Stimulated activated CD4-positive, alpha-beta T cell treated with anti-CD3 and anti-CD28 coated beads, Interleukin-1b, Interleukin-23, amount 100 ng/mL, for 1 hour (primary cell): ENCODE results near the gene SCN1B.
"Not testable (repeated sequence)": the region's sequence is repeated elsewhere in the genome, so short reads cannot be mapped to it uniquely, and the experiment has no call there.

Source experiments
- DNase-seq, 2 donors: peaks; one replicate each; pipeline ENCODE4 v3.0.0-alpha.2; 2020; ENCODE audit warnings: low read depth in 2 of 2

Gene SCN1B

DNA sequence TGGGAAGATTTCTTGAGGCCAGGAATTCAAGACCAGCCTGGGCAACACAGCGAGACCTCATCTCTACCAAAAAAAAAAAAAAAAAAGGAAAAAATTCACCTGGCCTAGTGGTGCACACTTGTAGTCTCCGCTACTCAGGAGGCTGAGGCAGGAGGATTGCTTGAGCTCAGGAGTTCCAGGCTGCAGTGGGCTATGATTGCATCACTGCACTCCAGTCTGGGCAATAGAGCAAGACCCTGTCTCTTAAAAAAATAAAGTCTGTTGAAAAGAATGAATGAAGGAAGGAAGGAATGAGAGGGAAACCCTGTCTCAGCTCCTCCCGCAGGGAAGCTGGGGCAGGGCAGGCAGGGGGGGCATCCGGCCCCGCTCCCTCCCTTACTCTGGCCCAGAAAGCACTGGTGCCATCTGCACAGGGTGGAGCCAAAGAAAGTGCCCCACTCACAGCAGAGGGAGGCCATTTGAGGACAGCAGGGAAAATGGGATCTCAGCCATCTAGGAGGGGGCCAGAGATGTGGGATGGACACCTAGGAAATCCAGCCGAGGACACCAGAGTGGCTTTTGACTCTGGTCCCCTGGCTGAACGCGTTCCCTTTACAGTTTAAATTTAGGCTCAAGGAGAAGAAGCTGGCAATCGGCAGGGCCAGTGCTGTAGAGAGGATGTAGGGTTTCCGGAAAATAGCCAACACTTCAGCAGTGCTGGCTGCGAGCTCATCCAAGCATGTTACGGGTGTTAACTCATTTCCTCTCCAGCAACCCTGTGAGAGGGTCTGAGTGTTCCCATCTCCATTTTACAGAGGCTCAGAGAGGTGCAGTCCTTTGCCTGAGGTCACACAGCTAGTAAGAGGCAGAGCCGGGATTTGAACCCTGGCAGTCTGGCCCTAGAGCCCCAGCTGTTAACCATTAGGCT, 7.7 kb downstream of the SCN1B start:
- DNase-seq: no peak

DNA sequence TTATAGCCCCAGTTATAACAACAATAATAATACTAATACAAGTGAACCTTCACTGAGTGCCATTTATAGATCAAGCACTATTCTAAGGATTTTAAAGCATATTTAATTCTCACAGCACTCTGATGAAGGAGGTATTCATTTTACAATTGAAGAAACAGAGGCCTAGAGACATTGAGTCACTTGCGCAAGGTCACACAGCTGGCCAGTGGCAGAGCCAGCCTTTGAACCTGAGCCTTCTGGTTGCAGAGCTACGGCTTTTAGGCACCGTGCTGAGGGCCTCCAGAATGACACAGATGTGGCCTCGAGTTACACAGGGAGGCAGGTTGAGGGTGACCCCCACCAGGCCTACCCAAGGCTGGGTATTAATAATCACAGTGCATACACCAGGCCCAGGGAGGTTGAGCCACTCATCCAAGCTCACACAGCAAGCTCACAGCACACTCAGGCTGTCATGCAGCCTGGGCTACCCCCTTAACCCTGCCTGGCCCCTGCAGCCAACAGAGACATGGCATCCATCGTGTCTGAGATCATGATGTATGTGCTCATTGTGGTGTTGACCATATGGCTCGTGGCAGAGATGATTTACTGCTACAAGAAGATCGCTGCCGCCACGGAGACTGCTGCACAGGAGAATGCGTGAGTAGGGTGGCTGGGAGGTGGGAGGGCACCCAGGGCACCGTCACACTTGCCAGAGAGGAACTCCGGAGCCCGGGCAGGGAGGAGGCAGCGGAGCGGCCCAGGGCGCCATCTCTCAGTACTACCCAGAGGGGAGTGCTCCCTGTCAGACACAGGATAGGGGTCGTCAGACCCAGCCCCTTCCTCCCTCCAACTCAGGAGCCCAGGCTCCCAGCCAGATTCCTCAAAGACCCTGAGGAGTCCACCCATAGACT, 8.6 kb downstream of the SCN1B start:
- DNase-seq: no peak

DNA sequence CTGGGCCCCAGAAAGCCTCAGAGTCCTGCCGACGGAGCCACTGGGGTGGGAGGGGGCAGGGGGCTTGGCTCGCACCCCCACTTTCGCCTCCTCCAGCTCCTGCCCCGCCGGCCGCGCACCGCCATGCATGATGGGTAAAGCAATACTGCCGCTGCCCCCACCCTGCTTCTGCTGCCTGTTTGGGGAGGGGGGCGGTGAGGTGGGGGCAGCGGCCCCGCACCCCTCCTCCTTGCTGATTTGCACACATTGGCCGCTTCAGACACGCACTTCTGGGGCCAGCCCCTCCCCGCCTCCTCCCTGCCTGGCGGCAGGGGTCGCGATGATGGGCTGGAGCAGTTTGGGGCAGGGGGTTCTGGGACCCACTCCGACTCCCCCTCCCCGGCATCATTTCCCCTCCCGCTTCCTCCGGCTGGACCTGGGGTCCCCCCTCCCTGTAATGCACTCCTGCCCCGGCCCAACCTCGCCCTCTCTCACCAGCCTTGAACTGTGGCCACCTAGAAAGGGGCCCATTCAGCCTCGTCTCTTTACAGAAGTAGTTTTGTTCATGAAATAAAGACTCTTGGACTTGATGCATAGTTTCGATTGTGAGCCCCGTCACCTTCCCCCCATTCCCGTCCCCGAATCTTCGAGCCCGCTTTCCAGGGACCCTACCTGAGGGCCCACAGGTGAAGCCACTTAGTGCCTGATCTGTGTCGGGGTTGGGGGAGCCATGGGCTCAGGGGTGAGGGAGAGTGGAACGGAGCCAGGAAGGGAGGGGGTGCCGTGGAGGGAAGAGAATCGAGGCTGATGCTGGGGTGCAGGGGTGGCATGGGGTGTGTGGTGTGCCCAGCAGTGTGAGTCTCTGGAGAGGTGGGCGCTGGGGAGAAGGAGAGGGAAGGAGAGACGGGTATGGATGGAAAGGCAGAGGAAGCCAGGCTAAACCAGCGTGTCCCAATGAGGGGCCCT, 9.9 kb downstream of the SCN1B start:
- DNase-seq: no peak

DNA sequence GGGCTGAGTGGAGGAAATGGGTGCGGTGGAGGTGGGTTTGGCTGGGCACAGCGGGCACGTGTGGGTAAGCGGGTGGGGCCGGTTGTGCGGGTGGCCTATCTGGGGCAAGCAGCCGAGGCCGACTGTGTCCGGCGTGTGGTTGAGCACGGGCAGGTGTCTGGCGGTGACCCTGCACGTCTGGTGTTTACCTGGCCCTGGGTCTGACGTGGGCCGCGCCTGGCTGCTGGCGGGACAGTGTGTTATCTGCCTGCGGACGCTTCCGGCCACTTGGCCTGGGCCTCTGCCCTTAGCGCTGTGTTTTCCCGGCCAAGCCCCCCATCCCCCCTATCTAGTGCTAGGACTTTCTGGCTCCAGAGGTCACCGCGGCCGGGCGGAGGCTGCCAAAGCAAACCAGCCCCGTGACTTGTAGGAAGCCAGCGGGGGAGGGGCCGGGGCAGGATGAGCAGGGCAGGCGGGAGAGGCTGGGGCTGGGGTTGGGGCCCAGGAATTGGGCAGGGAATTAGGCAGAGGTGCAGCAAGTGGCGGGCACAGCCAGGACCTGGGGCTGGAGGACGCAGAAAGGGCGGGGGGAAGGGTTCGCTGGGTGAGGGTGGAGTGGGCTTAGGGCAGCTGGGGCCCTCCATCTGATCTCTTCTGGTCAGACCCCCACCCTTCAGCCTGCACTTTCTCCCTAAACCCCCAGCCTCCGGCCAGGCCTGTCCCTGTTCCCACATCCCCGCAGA, 10.7 kb downstream of the SCN1B start:
- DNase-seq: no peak

DNA sequence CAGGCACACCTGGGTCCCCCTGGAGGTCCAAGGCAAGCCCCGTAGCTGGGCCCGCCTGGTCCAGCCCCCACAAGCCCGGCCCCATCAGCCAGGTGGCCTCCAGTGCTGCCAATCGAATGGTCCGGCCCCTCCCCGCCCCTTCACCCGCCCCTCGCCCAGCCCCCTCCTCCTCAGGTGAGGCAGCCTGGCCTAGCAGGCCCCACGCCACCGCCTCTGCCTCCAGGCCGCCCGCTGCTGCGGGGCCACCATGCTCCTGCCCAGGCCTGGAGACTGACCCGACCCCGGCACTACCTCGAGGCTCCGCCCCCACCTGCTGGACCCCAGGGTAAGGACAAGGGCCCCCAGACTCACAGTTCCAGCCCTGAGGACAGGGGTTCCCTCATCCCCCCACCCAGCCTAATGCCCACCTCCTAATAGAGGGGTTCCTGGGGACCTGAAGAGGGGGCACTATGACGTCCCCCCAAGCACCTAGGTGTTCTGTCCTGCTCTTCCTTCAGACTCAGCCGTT, 11.3 kb downstream of the SCN1B start, which contains the start of gene HPN:
Gene HPN, plus strand, starts transcription at position 174 of the 508 bp plus-strand sequence. CDS start 786 bp downstream, outside the sequence.
- DNase-seq: no peak

DNA sequence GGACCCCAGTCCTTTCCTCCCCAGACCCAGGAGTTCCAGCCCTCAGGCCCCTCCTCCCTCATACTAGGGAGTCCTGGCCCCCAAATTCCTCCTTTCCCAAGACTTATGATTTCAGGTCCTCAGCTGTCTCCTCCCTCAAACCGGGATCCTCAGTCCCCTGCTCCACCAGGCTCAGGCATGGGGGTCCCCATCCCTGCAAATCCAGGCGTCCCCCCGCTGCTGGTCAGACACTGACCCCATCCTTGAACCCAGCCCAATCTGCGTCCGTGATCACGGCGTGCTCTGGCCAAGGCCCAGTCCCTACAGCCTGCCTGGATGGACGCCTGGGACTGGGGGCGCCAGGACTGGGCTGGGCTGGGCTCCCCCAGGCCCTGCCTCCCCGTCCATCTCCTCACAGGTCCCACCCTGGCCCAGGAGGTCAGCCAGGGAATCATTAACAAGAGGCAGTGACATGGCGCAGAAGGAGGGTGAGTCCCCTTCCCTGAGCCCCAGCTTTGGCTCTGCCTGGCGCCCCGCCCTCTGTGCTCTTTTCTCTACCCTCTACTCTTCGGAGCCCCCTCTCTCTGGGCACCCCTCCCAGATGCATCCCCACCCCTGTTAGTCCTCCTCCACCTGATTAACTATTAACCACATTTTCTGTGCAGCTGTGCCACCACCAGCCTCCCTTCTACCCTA, 11.9 kb downstream of the SCN1B start:
- no peak for DNase-seq

DNA sequence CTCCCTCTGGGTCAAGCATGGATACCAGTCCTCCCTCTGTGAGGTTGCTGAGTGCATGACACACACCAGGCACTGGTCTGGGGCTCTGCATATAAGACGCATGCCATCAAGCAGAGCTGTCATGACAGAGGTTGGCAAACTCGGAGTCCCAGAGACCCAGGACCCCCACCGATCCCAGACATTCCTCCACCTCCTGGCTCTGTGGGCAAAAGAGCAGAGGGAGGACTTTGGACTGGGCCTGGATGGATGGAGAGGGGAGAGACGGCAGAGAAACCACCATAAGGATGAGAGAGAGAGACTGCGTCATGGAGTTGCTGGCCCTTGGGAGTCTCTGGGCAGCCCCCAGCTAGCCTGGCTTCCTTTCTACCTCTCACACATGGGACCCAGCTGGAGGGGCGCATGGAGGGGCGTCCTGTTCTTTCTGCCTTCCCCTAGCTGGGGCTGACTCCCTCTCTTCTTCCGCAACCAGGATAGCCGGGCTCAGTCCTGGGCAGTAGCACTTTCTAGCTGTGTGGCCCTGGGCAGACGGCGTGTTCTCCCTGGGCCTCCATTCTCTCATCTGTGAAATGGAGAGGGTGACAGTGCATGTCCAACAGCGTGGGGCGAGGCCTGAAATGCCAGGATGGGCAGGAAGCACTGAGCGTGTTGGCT, 12.8 kb downstream of the SCN1B start:
- DNase-seq: no peak

DNA sequence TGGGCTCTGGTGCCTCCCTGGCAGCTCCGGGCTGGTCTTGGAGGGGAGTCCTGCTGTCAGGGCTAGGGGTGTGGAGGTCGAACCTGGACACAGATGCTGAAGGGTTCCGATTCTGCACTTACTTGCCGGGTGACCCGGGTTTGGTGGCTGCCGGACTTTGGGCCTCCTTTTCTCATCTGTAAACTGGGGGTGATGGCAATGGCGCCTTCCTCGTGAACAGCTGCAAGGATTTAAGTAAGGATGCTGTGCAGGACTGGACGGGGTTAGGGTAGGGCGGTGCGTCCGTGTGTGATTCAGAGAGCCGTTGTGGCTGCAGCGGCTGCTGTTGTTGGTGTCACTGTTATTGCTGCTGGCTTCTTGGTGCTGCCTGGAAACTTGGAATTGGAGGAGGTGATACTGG, 13.6 kb downstream of the SCN1B start:
- no peak for DNase-seq

DNA sequence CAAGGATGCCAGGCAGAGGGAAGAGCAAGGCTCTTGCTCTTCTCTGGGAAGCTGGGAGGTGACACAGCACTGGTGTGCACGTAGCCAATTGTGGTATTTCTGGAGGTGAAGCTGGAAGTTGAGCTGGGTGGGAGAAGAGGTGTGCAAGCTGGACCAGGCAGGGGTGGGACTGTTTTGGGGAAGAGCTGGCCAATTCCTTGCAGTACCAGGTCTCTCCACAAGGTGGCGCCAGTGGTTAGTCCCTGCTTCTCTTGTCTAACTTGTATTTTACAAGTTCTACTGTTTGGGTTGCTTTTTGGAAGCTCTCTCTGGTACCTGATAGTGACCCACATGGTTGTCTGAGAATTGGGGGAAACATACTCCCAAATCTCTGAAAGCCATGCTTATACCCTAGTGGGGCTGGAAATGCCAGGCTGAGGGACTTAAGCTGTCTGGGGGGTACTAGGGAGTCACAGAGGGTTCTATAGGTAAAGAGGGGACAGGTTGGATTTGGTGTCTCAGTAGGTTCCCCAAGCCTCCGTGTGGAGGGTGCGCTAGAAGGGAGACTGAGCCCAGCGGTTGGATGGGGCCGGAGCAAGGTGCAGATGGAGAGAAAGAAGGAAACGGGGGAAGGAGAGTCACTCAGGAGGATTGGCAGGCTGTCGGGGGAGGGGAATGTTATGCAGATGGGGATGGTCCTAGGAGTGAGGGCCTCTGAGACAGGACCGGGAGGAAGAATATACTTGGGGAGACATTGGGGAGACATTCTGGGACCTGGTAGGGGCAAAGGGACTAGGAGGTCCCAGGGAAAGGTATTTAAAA, 14.2 kb downstream of the SCN1B start:
- DNase-seq: peak in 1 of 2 donors; percentile 38

DNA sequence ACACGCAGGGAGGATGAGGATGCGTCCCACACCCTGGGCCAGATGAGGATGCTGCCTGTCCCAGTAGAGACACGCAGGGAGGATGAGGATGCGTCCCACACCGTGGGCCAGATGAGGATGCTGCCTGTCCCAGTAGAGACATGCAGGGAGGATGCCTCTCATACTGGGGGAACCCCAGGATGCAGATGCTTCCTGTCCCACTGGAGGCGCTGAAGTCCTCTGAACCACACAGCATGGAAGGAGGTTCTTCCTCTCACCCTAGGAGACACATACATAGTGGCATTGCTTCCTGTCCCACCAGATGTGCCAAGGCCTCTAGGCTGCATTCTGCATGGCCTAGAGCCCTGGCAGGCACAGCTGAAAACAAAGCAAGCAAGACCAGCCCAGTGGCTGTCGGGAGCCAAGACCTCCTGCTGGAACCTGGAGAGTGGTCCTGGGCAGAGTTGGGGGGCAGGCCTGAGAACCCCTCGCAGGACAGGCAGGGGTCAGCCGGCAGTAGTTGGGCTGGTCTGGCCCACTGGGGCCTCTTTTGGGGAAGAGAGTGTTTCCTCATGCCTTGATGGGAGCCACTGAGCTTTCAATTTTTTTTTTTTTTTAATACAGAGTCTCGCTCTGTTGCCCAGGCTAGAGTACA, 15.5 kb downstream of the SCN1B start:
- DNase-seq: no peak

DNA sequence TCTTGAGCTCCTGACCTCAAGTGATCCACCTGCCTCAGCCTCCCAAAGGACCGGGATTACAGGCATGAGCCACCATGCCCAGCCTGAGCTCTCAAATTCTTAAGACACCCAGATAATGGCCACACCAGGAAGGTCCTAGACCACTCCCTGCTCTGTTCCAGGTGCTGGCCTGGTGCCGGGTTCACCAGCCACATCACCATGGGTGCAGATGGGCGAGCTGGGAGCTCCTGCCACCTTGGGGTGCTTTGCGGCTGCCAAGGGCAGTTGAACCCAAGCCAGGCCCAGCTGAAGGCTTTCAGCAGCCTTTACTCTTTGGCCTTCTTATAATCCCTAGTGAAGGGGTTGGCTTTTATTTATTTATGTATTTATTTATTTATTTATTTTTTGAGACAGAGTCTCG, 16.2 kb downstream of the SCN1B start:
- DNase-seq: no peak

DNA sequence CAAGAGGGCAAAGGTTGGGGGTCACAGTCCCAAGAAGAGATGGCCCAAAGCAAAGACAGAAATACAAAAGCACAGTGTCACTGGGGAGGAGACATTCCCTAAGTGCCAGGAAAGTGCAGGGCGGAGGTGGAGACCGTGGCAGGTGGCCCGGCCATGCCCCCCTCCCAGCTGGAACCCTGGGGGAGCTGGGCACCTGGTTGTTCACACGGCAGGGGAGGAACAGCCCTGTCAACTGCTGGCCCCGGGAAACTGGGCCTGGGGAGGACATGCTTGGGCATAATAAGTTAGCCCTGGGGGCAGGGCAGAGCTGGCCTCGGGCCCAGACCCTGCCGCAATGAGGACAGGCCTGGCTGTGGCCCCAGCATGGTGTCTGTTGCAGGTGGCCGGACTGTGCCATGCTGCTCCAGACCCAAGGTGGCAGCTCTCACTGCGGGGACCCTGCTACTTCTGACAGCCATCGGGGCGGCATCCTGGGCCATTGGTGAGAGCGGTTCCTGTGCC, 18.7 kb downstream of the SCN1B start:
- DNase-seq: no peak

DNA sequence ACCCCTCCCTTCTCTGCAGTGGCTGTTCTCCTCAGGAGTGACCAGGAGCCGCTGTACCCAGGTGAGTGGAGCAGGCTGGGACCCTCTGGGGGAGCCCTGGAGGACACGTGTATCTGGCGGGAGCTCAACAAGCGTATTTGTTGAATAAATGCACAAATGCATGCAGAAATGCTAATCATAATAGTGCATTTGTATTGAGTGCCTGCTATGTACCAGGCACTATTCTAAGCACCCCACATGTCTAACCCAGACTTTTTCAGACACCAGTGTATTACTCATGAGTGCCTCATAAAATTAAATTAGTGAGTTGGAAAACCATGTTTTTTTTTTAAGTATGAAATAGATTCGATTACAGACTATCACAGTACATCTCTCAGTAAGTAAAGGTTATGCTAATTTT, 19.2 kb downstream of the SCN1B start:
- no peak for DNase-seq

DNA sequence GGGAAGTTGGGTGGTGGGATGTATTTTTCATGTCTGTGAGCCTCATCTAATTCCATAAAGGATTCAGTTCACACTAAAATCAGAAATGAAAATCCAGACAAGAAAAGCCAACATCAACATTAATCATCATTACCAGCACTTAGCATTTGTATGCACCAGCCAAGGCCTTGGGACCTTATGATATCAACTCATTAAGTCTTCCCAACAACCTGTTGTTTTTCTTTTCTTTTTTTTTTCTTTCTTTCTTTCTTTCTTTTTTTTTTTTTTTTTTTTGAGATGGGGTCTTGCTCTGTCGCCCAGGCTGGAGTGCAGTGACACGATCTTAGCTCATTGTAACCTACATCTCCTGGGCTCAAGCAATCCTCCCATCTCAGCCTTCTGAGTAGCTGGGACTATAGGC, 20.4 kb downstream of the SCN1B start:
- DNase-seq: not testable (repeated sequence)

DNA sequence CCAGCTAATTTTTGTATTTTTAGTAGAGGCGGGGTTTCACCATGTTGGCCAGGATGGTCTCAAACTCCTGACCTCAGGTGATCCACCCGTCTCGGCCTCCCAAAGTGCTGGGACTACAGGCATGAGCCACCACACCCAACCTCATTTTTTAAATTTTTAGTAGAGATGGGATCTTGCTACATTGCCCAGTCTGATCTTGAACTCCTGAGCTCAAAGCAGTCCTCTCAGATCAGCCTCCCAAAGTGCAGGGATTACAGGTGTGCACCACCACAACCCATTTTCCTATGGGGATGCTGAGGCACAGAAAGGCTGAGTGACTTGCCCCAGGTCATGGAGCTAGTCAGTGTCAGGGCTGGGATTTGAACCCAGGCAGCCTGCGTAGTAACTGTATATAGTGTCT, 21.0 kb downstream of the SCN1B start:
- DNase-seq: not testable (repeated sequence)

DNA sequence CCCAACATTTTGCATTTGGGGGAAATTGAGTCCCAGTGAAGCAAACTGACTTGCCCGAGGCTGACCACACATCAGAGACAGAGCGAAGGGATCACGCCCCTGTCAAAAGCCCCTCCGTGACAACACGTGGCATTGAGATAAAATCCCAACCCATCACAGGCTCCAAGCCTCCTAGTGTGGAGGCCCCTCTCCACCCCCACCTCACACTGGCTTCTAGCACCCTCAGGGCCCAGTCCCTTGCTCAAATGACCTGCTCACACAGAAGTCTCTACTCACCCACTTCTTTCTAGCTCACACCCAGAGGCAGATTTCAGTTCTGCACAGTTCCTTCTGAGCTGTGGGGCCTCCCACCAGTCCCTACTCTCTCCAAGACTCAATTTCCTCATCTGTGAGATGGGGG, 21.5 kb downstream of the SCN1B start:
- no peak for DNase-seq

DNA sequence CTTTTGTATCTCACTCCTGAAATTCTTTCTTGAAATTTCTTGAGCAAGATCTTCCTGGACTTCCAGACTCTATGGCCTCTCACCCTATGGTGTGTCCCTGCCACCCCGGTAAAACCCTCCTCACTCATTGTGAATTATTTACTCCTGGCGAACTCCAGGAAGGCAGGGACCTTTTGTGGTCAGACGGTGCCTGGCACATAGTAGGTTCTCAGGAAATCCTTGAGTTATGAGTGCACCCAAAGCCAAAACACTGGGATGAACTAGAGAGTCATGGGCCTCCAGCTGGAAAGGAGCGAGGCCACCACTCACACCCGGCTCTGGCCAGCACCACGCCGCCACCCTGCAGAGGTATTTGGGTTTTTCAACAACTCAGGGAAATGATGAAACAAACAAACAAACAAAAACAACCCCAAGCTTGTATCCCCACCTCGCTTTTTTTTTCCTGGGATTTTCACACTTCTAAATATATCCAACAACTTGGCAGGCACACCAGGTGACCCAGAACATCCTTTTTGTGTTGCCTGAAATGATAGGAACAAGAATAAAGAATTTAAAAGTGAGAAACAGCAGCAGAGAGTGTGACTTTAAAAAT, 22.4 kb downstream of the SCN1B start:
- DNase-seq: no peak
